ENCODE results near the gene PLEKHG4.

PLEKHG4 gene

DNA sequence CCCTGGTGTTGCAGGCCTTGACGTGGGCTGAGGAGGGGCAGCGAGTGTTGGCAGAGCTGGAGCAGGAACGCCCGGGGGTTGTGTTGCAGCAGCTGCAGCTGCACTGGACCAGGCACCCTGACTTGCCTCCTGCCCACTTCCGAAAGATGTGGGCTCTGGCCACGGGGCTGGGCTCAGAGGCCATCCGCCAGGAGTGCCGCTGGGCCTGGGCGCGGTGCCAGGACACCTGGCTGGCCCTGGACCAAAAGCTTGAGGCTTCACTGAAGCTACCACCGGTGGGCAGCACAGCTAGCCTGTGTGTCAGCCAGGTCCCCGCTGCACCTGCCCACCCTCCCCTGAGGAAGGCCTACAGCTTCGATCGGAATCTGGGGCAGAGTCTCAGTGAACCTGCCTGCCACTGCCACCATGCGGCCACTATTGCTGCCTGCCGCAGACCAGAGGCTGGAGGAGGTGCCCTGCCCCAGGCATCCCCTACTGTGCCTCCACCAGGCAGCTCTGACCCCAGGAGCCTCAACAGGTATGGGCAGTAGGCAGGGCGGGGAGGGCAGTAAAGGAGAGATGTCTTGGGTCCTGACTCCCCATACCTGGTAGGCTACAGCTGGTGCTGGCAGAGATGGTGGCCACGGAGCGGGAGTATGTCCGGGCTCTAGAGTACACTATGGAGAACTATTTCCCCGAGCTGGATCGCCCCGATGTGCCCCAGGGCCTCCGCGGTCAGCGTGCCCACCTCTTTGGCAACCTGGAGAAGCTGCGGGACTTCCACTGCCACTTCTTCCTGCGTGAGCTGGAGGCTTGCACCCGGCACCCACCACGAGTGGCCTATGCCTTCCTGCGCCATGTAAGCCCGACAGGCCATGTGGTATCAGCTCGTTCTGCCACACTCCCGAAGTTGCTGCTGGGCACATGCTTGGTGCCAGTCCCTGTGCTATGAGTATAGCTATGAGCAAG is 5.6 kb downstream of the PLEKHG4 start:
- DNase-seq (ENCODE audit: low read depth), result no peak

DNA sequence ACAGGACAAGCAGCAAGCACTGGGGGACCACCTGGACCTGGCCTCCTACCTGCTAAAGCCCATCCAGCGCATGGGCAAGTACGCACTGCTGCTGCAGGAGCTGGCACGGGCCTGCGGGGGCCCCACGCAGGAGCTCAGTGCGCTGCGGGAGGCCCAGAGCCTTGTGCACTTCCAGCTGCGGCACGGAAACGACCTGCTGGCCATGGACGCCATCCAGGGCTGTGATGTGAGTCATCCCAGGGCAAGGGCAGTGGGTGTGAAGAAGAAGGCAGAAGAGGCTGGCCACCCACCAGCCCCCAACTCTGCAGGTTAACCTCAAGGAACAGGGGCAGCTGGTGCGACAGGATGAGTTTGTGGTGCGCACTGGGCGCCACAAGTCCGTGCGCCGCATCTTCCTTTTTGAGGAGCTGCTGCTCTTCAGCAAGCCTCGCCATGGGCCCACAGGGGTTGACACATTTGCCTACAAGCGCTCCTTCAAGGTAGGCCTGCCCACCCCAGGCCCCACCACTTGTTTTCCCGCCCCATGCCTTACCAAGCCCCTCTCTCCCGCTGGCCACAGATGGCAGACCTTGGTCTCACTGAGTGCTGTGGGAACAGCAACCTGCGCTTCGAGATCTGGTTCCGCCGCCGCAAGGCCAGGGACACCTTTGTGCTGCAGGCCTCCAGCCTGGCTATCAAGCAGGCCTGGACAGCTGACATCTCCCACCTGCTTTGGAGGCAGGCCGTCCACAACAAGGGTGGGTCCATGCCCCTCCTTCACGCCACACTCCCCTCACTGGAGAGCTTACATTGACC is 7.3 kb downstream of the PLEKHG4 start:
- no peak for DNase-seq (ENCODE audit: low read depth)

DNA sequence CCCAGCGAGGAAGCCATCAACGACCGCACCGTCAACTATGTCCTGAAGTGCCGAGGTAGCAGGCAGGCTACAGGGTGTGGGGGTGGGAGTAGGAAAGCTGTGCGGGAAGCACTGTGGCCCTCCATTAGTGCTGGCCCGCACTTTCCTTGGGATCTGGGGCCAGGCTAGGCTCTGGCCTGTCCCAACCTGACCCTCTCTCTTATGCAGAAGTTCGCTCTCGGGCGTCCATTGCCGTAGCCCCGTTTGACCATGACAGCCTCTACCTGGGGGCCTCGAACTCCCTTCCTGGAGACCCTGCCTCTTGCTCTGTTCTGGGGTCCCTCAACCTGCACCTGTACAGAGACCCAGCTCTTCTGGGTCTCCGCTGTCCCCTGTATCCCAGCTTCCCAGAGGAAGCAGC is 8.6 kb downstream of the PLEKHG4 start:
- DNase-seq (ENCODE audit: low read depth), result no peak

GRCh38 chr16:67291461-67291860 is 12.1 kb downstream of the PLEKHG4 start:
- DNase-seq (ENCODE audit: low read depth), result no peak

GRCh38 chr16:67294171-67294757 is 14.9 kb downstream of the PLEKHG4 start:
- DNase-seq (ENCODE audit: low read depth), result no peak

DNA sequence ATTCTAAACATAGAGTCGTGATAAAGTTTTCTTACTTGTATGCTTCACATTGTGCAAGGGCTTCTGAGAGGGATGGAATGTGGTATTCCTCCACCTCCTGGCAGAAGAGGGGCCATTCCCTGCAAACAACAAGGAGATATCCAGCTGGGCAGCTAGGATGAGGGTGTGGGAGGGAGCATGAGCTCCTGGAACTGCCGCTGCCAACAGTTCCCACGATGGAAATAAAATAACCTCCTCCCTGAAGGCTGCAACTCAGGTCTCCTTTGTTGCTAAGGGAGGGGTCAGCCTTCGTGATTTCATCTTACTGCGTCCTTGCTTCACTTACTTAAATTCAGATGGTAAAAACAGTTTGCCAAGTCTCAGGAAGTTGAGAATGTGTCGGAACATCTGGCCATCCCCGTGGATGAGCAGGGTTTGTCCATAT is 15.6 kb downstream of the PLEKHG4 start:
- DNase-seq (ENCODE audit: low read depth), result no peak

GRCh38 chr16:67296420-67296819 is 17.1 kb downstream of the PLEKHG4 start:
- peak; percentile 51 for DNase-seq (ENCODE audit: low read depth)

GRCh38 chr16:67298277-67298676 is 18.9 kb downstream of the PLEKHG4 start:
- no peak for DNase-seq (ENCODE audit: low read depth)

DNA sequence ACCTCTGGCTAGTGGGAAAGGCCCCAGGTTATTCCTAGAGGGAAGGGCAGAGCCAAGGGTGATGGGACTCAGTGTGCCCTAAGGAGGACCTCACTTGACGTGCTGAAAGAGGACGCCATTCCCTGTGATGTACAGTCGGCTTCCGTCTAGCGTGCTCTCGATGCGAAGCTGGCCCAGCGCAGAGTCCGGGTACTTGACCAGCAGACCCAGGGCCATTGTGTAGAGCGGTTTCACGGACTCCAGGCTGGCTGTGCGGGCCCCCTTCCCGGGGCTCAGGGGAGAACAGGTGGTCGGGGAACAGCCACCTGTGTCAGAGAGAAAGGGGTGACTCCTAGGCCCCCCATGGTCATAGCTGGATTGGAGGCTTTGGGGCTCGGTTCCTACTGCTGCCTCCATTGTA is 19.9 kb downstream of the PLEKHG4 start:
- no peak for DNase-seq (ENCODE audit: low read depth)

DNA sequence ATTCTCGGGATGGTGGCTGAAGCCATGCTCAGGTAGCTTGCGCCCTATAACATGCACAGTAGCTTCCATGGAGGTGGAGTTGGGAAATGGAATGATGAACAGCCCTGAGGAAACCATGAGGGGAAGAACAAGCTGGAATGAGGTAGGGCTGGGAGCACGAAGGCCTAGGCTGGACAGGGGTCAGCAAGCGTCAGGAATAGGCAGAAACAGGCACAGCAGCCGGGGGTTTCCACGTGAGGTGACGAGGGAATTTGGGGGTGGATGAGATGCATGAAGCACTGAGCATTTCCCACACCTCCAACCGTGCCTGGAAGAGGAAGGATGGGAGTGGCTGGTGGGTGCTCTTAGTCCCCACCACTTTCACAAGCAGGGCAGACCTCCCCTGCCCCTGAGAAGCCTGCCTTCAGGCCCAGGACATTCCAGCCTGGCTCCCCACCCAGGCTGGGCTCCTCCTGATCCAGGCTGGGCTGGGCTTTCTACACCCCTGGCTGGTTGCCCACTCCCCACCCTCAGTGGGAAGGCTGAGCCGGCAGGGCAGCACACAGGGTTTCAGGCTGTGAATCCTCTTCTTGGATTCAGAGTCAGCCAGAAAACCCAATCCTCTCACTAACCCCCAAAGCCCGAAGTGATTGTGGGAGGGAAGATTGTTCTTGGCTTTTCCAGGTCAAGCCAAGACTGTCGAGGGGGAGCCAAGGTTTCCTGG is 21.9 kb downstream of the PLEKHG4 start:
- no peak for DNase-seq (ENCODE audit: low read depth)

DNA sequence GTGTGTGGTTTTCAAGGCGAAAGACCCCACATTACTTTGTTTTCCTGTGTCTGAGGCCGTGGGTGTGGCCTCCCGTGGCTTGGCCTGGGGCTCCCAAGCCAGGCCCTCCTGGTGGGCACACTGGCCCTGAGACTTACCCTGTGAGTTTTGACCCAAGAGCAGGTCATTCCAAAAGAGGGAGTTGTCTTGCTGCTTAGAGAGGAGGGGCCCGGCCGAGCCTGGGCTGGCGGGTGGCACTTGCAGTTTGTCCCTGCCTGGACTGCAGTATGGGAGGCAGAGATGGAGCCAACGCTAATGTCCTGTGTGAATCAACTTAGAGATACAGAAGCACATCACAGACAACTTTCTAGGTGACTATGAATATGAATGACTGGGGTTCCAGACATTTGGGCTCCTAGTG is 22.7 kb downstream of the PLEKHG4 start:
- no peak for DNase-seq (ENCODE audit: low read depth)

GRCh38 chr16:67302970-67303369 is 23.6 kb downstream of the PLEKHG4 start:
- DNase-seq (ENCODE audit: low read depth), result no peak

DNA sequence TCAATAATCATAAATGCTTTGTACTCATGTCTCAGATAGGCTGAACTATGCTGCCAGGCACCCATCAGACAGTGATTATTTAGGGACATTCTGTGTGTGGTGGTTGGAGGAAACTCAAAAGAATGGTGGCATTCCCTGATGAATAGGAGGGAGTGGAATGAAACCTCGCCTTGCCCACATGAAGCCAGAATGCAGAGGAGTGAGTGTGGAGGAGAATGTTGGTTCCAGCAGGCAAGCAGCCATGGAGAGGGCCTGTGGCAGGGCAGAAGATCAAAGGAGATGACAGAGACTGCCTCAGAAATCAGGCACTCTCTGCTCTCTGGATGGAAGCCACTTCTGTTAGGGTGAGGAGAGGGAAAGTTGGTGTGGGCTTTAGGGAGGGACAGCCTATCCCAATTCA is 24.7 kb downstream of the PLEKHG4 start:
- DNase-seq (ENCODE audit: low read depth), result no peak

GRCh38 chr16:67305216-67306071 is 26.1 kb downstream of the PLEKHG4 start:
- no peak for DNase-seq (ENCODE audit: low read depth)

- no peak for DNase-seq (ENCODE audit: low read depth)
These were observed 31.2 kb downstream of the PLEKHG4 start for GRCh38 chr16:67310561-67310960.

- DNase-seq (ENCODE audit: low read depth), result peak; percentile 99
These were observed 32.5 kb downstream of the PLEKHG4 start for GRCh38 chr16:67311607-67312488.

- DNase-seq (ENCODE audit: low read depth), result no peak
These were observed 33.4 kb downstream of the PLEKHG4 start for GRCh38 chr16:67312719-67313118.

GRCh38 chr16:67317853-67318252 is 38.5 kb downstream of the PLEKHG4 start:
- DNase-seq (ENCODE audit: low read depth), result no peak

- no peak for DNase-seq (ENCODE audit: low read depth)
These were observed 46.8 kb downstream of the PLEKHG4 start for GRCh38 chr16:67326115-67326471.
